Muscle of leg (tissue), 11 donors: ENCODE measurements around the gene B3GNT7. TPM values are rescaled to one million over a fixed set of nuclear protein-coding genes. Genes with fewer than 3 reads are reported as not detected.

Source experiments
- DNase-seq: peaks from one replicate; pipeline ENCODE4 v3.0.0; 2013
- H3K27ac ChIP-seq: one replicate; pipeline ENCODE4 v1.5.1; 2013; ENCODE audit warnings: mild to moderate bottlenecking, low read length, control low read depth
- H3K27me3 ChIP-seq: one replicate; pipeline ENCODE4 v1.6.1; 2013; ENCODE audit warnings: low read length; ENCODE audit not compliant: control insufficient read depth, insufficient read depth
- H3K36me3 ChIP-seq: one replicate; pipeline ENCODE4 v1.6.1; 2013; ENCODE audit warnings: low read length; ENCODE audit not compliant: control insufficient read depth, insufficient read depth
- H3K4me1 ChIP-seq: one replicate; pipeline ENCODE4 v1.6.1; 2013; ENCODE audit warnings: low read length; ENCODE audit not compliant: control insufficient read depth, insufficient read depth
- H3K4me3 ChIP-seq: one replicate; pipeline ENCODE4 v1.5.1; 2013; ENCODE audit warnings: low read length, control low read depth
- H3K9me3 ChIP-seq: replicated peaks from 2 replicates; pipeline ENCODE4 v1.6.1; 2013; ENCODE audit warnings: low read depth, low read length; ENCODE audit not compliant: control insufficient read depth
- WGBS: methylation state at CpG from one replicate; pipeline ENCODE4 v1.1.5; 2013; ENCODE audit warnings: missing lambda C conversion rate; ENCODE audit not compliant: insufficient coverage; 5-methylcytosine and 5-hydroxymethylcytosine counted together
- polyA plus RNA-seq, 8 donors: library from polyadenylated mRNA; unstranded; fragments of 120-200 nt; gene quantifications; one replicate each; pipeline versions ENCODE4 v1.2.1 to v1.2.3, GENCODE V29; 2013; ENCODE audit warnings: inconsistent platforms in 1 of 8, low replicate concordance in 1 of 8; ENCODE audit not compliant: insufficient read length in 8 of 8, insufficient read depth in 1 of 8
- total RNA-seq: library from RNA; stranded (reverse); fragments of 120-200 nt; gene quantifications from one replicate; pipeline ENCODE4 v1.2.4, GENCODE V29; 2013

The B3GNT7 gene
- total and polyA plus RNA-seq, 9 donors, result 0.44 to 2.1 (median 0.65) TPM

DNA sequence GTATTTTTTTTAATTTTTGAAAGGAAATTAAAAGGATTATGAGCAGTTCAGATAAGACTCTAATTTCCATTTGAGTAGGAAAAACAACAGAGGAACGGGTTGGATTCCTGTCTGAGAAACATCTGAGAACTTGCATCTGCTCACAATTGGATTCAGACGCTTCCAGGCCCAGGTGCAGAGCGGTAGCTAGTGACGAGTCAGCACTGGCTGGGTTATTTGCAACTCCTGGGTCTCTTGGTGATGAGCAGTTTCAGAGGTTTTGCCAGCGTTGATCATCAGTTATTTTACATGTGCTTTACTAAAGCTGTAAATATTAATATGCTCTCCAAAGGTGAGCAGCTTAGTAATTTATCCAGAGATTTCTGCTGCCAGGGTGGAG, 39.1 kb upstream of the B3GNT7 start:
- no peak overlapping the region for H3K4me3 ChIP-seq
- H3K36me3 ChIP-seq, result peaks cover 7% of the 10 kb centered on the region
- H3K4me1 ChIP-seq, result peaks cover 4% of the 10 kb centered on the region
- no peaks in the 10 kb centered on the region for H3K9me3 ChIP-seq
- H3K27ac ChIP-seq, result no peak overlapping the region
- no peaks in the 10 kb centered on the region for H3K27me3 ChIP-seq
- WGBS, result 37% methylated on average over 4 of the region's 5 CpGs
- DNase-seq, result peak; percentile 69

DNA sequence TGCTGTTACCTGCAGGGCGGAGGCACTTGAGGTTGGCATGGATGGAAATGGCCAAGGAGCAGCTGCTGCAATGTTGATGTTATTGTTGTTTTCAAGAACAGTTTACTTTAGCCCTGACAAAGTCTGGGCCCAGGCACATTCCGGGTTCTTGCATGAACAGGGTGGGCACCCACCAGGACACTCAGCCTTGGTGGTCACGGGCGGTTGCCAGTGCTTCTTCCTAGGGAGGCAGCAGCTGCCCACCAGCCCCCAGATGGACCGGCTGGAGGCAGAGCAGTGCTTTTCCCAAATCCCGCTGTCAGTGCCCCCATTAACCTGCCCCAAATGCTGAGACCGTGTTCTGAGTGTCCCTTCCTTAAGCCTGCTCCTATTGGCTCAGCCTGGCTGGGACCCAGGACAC, 38.5 kb upstream of the B3GNT7 start:
- Histone ChIP-seq H3K9me3 (no peaks in the 10 kb centered on the region), H3K27me3 (no peaks in the 10 kb centered on the region), H3K27ac (no peak overlapping the region), H3K4me3 (no peak overlapping the region), H3K4me1 (peaks cover 4% of the 10 kb centered on the region), H3K36me3 (peaks cover 7% of the 10 kb centered on the region)
- 90% methylated on average over 7 of the region's 7 CpGs for WGBS
- no peak for DNase-seq

DNA sequence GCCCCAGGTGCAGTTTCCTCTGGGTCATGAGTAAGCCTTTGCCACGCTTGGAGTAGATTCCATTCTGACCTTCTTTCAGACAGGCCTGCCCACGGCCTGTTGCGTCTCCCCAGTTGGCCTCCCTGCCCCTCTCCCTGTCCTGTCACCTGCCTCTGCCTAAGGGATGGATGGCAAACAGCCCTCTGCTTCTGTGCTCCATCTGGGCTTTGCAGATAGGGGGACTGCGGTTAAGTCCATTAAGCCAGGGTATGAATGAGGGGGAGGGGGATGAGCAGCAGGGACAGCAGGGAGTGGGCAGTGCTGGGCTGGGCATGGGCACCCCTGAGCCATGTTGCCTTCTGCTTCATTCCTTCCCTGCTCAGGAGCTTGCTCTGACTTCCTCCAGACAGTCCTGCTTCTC, 37.6 kb upstream of the B3GNT7 start:
- Histone ChIP-seq H3K4me1 (peaks cover 4% of the 10 kb centered on the region), H3K36me3 (peaks cover 7% of the 10 kb centered on the region), H3K4me3 (no peak overlapping the region), H3K27ac (no peak overlapping the region), H3K9me3 (no peaks in the 10 kb centered on the region), H3K27me3 (no peaks in the 10 kb centered on the region)
- 79% methylated on average over 2 of the region's 4 CpGs for WGBS
- no peak for DNase-seq

DNA sequence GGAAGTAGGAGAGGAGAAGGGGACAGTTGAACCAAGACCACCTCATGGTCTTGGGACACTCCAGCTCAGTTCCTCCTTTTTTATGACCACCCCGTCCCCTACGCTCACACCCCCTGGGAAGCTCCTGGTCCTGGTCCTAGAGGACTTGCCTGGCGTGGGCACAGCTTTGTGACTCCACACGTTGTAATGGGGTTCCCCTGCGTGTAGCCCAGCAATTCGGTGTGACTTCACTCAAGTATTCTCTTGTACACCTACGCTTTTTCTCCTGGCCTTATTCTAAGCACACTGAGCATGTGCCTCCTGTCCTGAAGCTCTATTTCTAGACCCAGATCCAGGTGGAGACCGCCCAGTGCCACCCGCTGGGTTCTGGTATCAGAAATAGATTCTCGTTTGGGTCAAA, 36.1 kb upstream of the B3GNT7 start:
- Histone ChIP-seq H3K27me3 (no peaks in the 10 kb centered on the region), H3K4me3 (no peak overlapping the region), H3K9me3 (no peaks in the 10 kb centered on the region), H3K4me1 (peaks cover 4% of the 10 kb centered on the region), H3K27ac (no peak overlapping the region), H3K36me3 (peaks cover 7% of the 10 kb centered on the region)
- DNase-seq, result no peak
- 93% methylated on average over 7 of the region's 10 CpGs for WGBS

- Histone ChIP-seq H3K27me3 (no peaks in the 10 kb centered on the region), H3K4me3 (no peak overlapping the region), H3K9me3 (no peaks in the 10 kb centered on the region), H3K4me1 (peaks cover 4% of the 10 kb centered on the region), H3K27ac (no peak overlapping the region), H3K36me3 (peaks cover 7% of the 10 kb centered on the region)
- WGBS, result 67% methylated on average over 8 of the region's 11 CpGs
- DNase-seq, result no peak
Observed at GRCh38 chr2:231359948-231360347, 35.6 kb upstream of the B3GNT7 start.

DNA sequence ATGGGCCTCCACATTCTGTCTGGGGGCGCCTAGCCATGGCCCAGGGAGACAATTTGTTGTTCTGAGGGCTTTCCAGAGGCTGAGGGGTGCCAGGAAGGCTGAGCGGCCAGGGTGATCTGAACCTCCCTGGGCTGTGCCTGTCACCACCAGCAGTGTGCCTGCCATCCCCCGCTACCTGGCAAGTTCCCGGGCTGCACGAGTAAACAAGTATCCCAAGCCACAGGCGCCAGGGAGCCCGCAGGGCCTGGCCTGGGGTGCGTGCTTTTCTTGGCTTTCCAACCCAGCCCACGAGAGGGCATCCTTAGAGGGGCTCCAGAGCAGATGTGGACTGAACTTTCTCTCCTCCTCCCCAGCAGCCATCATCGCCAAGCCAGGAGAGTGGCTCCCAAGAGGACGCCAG, 35.1 kb upstream of the B3GNT7 start:
- Histone ChIP-seq H3K4me1 (peaks cover 8% of the 10 kb centered on the region), H3K4me3 (no peak overlapping the region), H3K27ac (no peak overlapping the region), H3K27me3 (no peaks in the 10 kb centered on the region), H3K36me3 (peaks cover 7% of the 10 kb centered on the region), H3K9me3 (no peaks in the 10 kb centered on the region)
- 74% methylated on average over 9 of the region's 11 CpGs for WGBS
- no peak for DNase-seq

DNA sequence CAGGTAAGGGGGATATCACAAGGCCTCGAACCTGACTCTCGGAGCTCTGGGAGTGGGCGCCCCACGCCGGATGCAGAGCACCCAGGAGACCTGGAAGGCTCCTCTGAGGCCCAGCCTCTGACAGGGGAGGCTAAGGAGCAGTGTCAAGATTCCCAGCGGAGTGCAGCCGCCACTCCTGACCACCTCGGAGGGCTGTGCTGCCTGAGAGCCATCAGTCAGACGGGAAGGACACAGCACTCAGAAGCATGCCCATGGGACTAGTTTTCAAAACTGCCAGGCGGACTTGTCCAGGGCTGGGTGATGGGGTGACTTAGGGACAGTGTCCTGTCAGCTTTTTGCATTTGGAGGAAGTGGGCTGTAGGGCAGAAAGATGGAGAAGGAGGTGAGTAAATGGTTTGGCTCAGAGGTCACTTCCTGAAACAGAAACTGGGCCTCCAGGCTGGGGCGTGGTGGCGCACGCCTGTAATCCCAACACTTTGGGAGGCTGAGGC, 34.6 kb upstream of the B3GNT7 start:
- H3K36me3 ChIP-seq, result peaks cover 7% of the 10 kb centered on the region
- no peaks in the 10 kb centered on the region for H3K9me3 ChIP-seq
- no peak overlapping the region for H3K27ac ChIP-seq
- no peak overlapping the region for H3K4me3 ChIP-seq
- DNase-seq, result peak; percentile 50
- H3K27me3 ChIP-seq, result no peaks in the 10 kb centered on the region
- peaks cover 6% of the 10 kb centered on the region for H3K4me1 ChIP-seq
- 84% methylated on average over 7 of the region's 13 CpGs for WGBS

DNA sequence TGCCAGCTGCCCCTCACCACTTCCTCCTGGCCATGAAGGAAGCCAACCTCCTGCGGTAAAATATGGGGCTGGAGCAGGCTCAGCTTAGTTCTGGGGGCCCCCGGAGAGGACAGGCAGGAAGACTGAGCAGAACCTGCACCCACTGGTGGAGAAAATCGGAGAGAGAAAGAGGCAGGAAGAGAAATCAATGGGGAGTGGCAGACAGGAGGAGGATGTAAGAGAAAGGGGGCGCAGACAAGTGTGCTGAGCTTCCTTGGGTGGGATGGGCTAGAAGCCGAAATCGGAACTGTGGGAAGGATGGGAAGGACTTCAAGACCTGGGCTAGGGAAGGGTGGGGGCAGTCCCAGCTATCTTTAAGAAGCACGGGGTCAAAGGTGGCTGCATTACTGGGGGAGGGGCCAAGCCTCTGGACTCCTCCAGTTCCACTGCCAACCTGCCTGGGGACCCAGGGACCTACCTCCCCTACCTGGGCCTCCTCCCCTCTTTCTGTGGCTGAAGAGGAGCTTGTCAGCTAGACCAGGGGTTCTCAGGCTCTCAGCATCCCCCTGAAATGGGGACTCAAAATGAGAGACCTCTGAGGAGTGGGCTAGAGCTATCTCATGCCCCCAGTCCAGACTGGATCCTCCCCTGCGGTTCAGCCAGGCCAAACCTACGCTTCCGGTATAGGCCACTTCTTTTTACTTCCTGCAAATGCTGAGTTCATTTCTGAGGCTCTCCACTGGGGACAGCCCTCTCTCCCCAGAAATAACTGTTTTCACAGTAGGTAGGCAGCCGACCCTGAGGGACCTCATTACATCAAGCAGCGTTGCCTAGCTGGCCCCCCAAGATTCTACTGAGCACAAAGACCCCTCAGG, 33.6 kb upstream of the B3GNT7 start:
- WGBS, result 76% methylated on average over 8 of the region's 12 CpGs
- H3K9me3 ChIP-seq, result no peaks in the 10 kb centered on the region
- H3K4me3 ChIP-seq, result no peak overlapping the region
- no peak for DNase-seq
- H3K27ac ChIP-seq, result peak overlapping the region; percentile 31
- no peaks in the 10 kb centered on the region for H3K27me3 ChIP-seq
- peaks cover 3% of the 10 kb centered on the region for H3K4me1 ChIP-seq
- H3K36me3 ChIP-seq, result peaks cover 7% of the 10 kb centered on the region

DNA sequence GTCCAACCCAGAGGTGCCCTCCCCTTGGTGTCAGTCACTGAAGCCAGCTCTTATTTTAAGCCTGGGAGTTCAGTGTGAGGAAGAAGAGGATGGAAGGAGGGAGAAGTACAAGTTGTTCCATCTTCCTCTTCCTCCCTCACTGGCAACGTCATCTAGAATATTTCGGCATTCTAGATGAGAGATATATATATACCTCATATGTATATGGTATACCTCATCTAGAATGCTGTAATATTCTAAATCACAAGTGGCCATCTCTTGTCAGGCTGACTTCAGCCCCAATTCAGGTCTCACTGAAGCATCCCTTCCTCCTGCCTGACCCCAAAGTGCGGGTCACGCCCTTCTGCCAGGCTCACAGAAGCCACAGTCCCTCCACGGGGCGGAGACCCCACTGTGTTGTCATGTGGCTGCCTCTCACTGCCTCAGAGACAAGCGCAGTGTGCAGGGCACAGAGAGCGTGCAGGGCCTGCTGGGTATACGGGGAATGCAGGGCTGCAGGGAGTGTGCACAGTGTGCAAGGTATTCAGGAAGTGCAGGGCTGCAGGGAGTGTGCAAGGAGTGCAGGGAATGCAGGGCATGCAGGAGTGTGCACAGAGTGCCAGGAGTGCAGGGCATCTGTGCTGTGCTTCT, 32.8 kb upstream of the B3GNT7 start:
- H3K27me3 ChIP-seq, result no peaks in the 10 kb centered on the region
- peaks cover 3% of the 10 kb centered on the region for H3K4me1 ChIP-seq
- no peak overlapping the region for H3K4me3 ChIP-seq
- H3K9me3 ChIP-seq, result no peaks in the 10 kb centered on the region
- H3K27ac ChIP-seq, result no peak overlapping the region
- WGBS, result 86% methylated on average over 7 of the region's 9 CpGs
- no peak for DNase-seq
- peaks cover 7% of the 10 kb centered on the region for H3K36me3 ChIP-seq

DNA sequence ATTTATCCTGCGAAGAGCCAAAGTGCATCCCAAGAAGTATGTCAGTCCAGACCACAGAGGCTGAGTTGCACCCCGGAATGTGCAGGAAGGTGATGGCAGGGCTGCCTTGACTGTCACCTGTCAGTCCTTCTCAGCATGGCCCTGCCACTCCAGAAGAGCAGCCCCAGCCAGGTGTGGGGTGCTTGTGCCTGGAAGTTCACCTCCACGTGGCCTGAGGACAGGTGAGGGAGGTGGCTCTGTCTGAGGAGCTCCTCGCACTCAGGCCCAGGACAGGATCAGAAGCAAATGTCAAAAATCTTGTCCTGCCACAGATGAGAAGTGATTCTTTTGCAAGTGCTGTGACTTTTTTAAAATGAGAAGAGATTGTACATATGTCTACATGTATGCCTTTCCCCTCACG, 31.4 kb upstream of the B3GNT7 start:
- H3K9me3 ChIP-seq, result no peaks in the 10 kb centered on the region
- 92% methylated on average over 4 of the region's 5 CpGs for WGBS
- H3K36me3 ChIP-seq, result peaks cover 7% of the 10 kb centered on the region
- H3K27me3 ChIP-seq, result no peaks in the 10 kb centered on the region
- no peak overlapping the region for H3K27ac ChIP-seq
- H3K4me3 ChIP-seq, result no peak overlapping the region
- no peak for DNase-seq
- peaks cover 3% of the 10 kb centered on the region for H3K4me1 ChIP-seq
